DND-41 (cell line): ENCODE measurements around the gene SGK1.

ENCODE experiments used
- ATAC-seq: fragments of 200-7000 bp; cut with Tn5 transposase; 3 replicates; pipeline ENCODE4 v1.9.1; 2021; ENCODE audit warnings: low read depth; ENCODE audit not compliant: insufficient read depth
- DNase-seq: peaks from one replicate; pipeline ENCODE4 v3.0.0-alpha.2; 2020
- H2AFZ ChIP-seq: 2 replicates; pipeline ENCODE4 v1.6.0; 2012; ENCODE audit warnings: low read depth, low read length
- H3K27ac ChIP-seq: 2 replicates; pipeline ENCODE4 v1.5.1; 2012; ENCODE audit warnings: low read length, inconsistent platforms
- H3K27me3 ChIP-seq: fragments of 200-600 bp; sonication (generic); 2 replicates; pipeline ENCODE4 v1.6.0; 2012; ENCODE audit warnings: low read length, mild to moderate bottlenecking, inconsistent platforms; ENCODE audit not compliant: insufficient read depth, poor library complexity
- H3K36me3 ChIP-seq: 2 replicates; pipeline ENCODE4 v1.5.1; 2012; ENCODE audit warnings: low read length, inconsistent platforms; ENCODE audit not compliant: insufficient read depth
- H3K4me1 ChIP-seq: 2 replicates; pipeline ENCODE4 v1.5.1; 2012; ENCODE audit warnings: mild to moderate bottlenecking, low read length; ENCODE audit not compliant: insufficient read depth
- H3K4me2 ChIP-seq: 2 replicates; pipeline ENCODE4 v1.6.0; 2012; ENCODE audit warnings: mild to moderate bottlenecking, moderate library complexity, low read length, inconsistent platforms; ENCODE audit not compliant: insufficient read depth
- H3K4me3 ChIP-seq, 2 experiments: fragments of 200-600 bp in 1 of 2; shearing (Covaris generic) in 1 of 2; 2 replicates each; pipeline ENCODE4 v1.5.1; 2012 to 2016; ENCODE audit warnings: inconsistent platforms in 2 of 2, low read length in 2 of 2, mild to moderate bottlenecking in 2 of 2, low read depth in 1 of 2, moderate library complexity in 1 of 2
- H3K79me2 ChIP-seq: 2 replicates; pipeline ENCODE4 v1.6.0; 2012; ENCODE audit warnings: low read length, inconsistent platforms; ENCODE audit not compliant: insufficient read depth
- H3K9ac ChIP-seq: 2 replicates; pipeline ENCODE4 v1.6.0; 2012; ENCODE audit warnings: low read depth, mild to moderate bottlenecking, inconsistent platforms, low read length, moderate library complexity
- H3K9me3 ChIP-seq: 2 replicates; pipeline ENCODE4 v1.5.1; 2012; ENCODE audit warnings: low read length, moderate library complexity, mild to moderate bottlenecking, inconsistent platforms; ENCODE audit not compliant: insufficient read depth, severe bottlenecking
- H4K20me1 ChIP-seq: 2 replicates; pipeline ENCODE4 v1.6.0; 2012; ENCODE audit warnings: low read length; ENCODE audit not compliant: insufficient read depth
- CTCF ChIP-seq: IDR thresholded peaks from 2 replicates; pipeline ENCODE4 v1.5.1; 2012; ENCODE audit warnings: borderline replicate concordance, low read length, moderate library complexity, mild to moderate bottlenecking; ENCODE audit not compliant: poor library complexity, severe bottlenecking; ENCODE audit errors: extremely low read depth
- EZH2 ChIP-seq: IDR thresholded peaks from 3 replicates; pipeline ENCODE4 v1.6.1; 2012; ENCODE audit warnings: borderline replicate concordance, low read depth, mild to moderate bottlenecking, moderate library complexity, low read length, inconsistent platforms; ENCODE audit not compliant: severe bottlenecking

The SGK1 gene

GRCh38 chr6:134131530-134132139 is 186.3 kb downstream of the SGK1 start:
- Histone ChIP-seq H3K4me2 (no peak overlapping the region), H3K9ac (no peak overlapping the region)
- DNase-seq = no peak

GRCh38 chr6:134128146-134128545 is 189.8 kb downstream of the SGK1 start:
- no peak overlapping the region for H2AFZ ChIP-seq
- no peak overlapping the region for H3K4me2 ChIP-seq

More at GRCh38 chr6:134131530-134132139, 186.3 kb downstream of the SGK1 start:
- Histone ChIP-seq H3K27ac (no peak overlapping the region), H3K36me3 (no peaks in the 10 kb centered on the region), H3K9me3 (no peaks in the 10 kb centered on the region), H2AFZ (no peak overlapping the region), H3K4me3 (no peak overlapping the region), H3K79me2 (no peaks in the 10 kb centered on the region), H3K4me1 (no peaks in the 10 kb centered on the region), H4K20me1 (no peaks in the 10 kb centered on the region), H3K27me3 (no peaks in the 10 kb centered on the region)
- no peak for ATAC-seq
- no peak for TF ChIP-seq CTCF
- no peak for TF ChIP-seq EZH2

GRCh38 chr6:134123666-134124208 is 194.2 kb downstream of the SGK1 start:
- Histone ChIP-seq H3K9me3 (no peaks in the 10 kb centered on the region), H3K36me3 (no peaks in the 10 kb centered on the region), H3K9ac (no peak overlapping the region), H3K27me3 (no peaks in the 10 kb centered on the region), H3K27ac (no peak overlapping the region), H3K4me1 (no peaks in the 10 kb centered on the region), H3K79me2 (no peaks in the 10 kb centered on the region), H3K4me2 (no peak overlapping the region), H3K4me3 (no peak overlapping the region), H2AFZ (no peak overlapping the region), H4K20me1 (no peaks in the 10 kb centered on the region)
- ATAC-seq (no peak; the same call in 2 of the 3 replicates), DNase-seq (no peak)
- TF ChIP-seq CTCF (peak; percentile 79), EZH2 (no peak)

More at GRCh38 chr6:134128146-134128545, 189.8 kb downstream of the SGK1 start:
- Histone ChIP-seq H3K4me3 (no peak overlapping the region), H3K36me3 (no peaks in the 10 kb centered on the region), H3K9me3 (no peaks in the 10 kb centered on the region), H3K27ac (no peak overlapping the region), H3K79me2 (no peaks in the 10 kb centered on the region), H4K20me1 (no peaks in the 10 kb centered on the region), H3K9ac (no peak overlapping the region), H3K27me3 (no peaks in the 10 kb centered on the region), H3K4me1 (no peaks in the 10 kb centered on the region)
- ATAC-seq (no peak), DNase-seq (no peak)
- TF ChIP-seq CTCF = no peak
- no peak for TF ChIP-seq EZH2
